ENCODE data around the gene SOHLH2.

The SOHLH2 gene

DNA sequence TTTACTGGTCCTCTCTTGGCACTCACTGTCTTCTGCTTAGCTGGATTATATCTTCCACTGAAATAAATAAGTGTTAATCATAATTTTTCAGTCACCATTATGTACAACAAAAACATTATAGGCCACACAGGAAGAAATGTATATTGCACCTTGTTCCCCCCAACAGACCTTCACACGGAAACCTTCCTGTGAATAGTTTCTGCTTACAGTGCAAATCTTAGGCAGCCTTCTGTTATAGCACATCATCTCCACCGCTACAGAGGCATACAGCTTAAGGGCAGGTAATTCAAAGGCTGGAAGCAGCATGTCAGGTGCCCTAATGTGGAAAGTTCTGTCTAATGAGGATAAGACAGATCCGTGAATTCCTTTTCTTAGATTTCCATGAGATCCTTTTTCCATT lies 16.9 kb upstream of the SOHLH2 start:
- H3K4me1 ChIP-seq = no peaks in the 10 kb centered on the region
- H3K27me3 ChIP-seq = no peaks in the 10 kb centered on the region
- intact Hi-C loops (cut with DNase I; ENCODE audit: low total_unique reads) = no loop called here
- DNase-seq = no peak
- H3K27ac ChIP-seq = no peak overlapping the region
- peaks cover 0 to 12% (median 7%) of the 10 kb centered on the region in 3 donors for H3K9me3 ChIP-seq
- H3K4me3 ChIP-seq = no peak overlapping the region
- H3K36me3 ChIP-seq = no peaks in the 10 kb centered on the region
- TF ChIP-seq, protein P1, sequence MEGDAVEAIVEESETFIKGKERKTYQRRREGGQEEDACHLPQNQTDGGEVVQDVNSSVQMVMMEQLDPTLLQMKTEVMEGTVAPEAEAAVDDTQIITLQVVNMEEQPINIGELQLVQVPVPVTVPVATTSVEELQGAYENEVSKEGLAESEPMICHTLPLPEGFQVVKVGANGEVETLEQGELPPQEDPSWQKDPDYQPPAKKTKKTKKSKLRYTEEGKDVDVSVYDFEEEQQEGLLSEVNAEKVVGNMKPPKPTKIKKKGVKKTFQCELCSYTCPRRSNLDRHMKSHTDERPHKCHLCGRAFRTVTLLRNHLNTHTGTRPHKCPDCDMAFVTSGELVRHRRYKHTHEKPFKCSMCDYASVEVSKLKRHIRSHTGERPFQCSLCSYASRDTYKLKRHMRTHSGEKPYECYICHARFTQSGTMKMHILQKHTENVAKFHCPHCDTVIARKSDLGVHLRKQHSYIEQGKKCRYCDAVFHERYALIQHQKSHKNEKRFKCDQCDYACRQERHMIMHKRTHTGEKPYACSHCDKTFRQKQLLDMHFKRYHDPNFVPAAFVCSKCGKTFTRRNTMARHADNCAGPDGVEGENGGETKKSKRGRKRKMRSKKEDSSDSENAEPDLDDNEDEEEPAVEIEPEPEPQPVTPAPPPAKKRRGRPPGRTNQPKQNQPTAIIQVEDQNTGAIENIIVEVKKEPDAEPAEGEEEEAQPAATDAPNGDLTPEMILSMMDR (IDR thresholded peaks at IDR 0.05) = no peak

DNA sequence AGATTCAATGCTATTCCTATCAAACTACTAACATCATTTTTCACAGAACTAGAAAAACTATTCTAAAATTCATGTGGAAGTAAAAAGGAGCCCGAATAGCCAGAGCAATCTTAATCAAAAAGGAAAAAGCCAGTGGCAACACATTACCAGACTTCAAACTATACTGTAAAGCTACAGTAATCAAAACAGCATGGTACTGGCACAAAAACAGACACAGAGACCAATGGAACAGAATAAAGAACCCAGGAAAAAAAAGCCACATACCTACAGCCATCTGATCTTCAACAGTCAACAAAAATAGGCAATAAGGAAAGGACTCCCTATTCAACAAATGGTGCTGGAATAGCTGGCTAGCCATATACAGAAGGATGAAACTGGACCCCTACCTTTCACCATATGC lies 10.4 kb upstream of the SOHLH2 start:
- Histone ChIP-seq H3K27me3 (no peaks in the 10 kb centered on the region), H3K36me3 (no peaks in the 10 kb centered on the region), H3K4me3 (no peak overlapping the region), H3K4me1 (no peaks in the 10 kb centered on the region), H3K27ac (no peak overlapping the region), H3K9me3 (peaks cover 0 to 16% (median 5%) of the 10 kb centered on the region in 3 donors)
- intact Hi-C loops (cut with DNase I; ENCODE audit: low total_unique reads) = no loop called here
- TF ChIP-seq, protein P1 (IDR thresholded peaks at IDR 0.05) = no peak
- no peak for DNase-seq

DNA sequence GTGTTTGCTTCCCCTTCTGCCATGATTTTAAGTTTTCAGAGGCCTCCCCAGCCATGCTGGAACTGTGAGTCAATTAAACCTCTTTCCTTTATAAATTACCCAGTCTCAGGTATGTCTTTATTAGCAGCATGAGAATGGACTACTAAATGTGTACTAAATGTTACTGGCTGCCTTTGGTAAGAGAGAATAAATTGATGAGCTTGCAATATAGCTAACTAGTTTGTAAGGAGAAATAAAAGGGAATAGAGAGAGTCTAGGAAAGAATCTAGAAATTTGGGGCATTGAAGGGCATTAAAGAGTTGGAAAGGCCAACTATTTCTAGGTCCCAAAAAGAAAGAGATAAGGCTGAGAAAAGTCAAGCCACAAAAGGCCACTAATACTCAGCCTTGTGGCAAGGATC lies 5.5 kb upstream of the SOHLH2 start:
- Histone ChIP-seq H3K27ac (no peak overlapping the region), H3K9me3 (peaks cover 0 to 8% (median 0%) of the 10 kb centered on the region in 3 donors), H3K4me3 (no peak overlapping the region), H3K4me1 (no peaks in the 10 kb centered on the region), H3K27me3 (no peaks in the 10 kb centered on the region), H3K36me3 (no peaks in the 10 kb centered on the region)
- no peak for DNase-seq
- TF ChIP-seq, protein P1 (IDR thresholded peaks at IDR 0.05) = no peak
- intact Hi-C loops (cut with DNase I; ENCODE audit: low total_unique reads) = no loop called here

DNA sequence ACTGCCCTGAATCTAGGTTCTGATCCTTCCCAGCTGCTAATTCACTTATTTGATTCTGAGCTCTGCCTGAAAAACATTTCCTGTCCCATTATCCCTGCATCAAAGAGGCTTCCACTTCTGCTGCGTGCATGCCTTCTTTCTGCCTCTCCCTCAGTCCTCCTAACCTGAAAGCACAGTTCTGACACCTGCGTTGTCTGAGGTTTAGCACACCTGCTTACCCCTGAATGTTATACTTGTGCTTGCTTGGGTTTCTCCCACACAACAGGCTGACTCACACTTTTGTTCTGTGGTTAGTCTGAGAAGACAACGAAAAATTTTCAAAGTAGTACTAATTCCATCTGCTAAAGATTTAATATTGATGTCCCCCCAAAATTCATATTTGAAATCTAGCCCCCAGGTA lies 3.1 kb upstream of the SOHLH2 start:
- Histone ChIP-seq H3K4me1 (no peaks in the 10 kb centered on the region), H3K9me3 (no peaks in the 10 kb centered on the region), H3K27me3 (no peaks in the 10 kb centered on the region), H3K4me3 (no peak overlapping the region), H3K36me3 (no peaks in the 10 kb centered on the region), H3K27ac (no peak overlapping the region)
- no peak for DNase-seq
- intact Hi-C loops (cut with DNase I; ENCODE audit: low total_unique reads) = no loop called here
- TF ChIP-seq, protein P1 (IDR thresholded peaks at IDR 0.05) = no peak

DNA sequence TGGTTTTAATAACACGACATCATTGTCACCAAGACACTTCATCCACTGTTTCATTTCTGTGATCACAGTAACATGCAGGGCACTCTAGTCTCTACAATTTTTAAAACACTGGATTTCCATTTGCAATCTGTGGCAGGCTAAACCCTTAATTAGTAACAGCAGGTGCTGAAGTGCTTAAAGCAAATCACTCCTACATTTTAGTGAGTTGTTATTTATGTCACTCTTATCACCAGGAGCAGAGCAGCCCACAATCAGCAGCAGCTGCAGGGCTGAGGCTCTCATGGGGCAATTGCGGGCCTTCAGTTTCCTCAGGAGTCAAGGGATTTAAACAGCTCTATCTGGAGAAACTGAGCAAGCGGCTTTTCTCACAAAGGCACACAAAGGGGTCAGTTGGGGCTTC lies 1.6 kb downstream of the SOHLH2 start:
- Histone ChIP-seq H3K4me3 (no peak overlapping the region), H3K36me3 (no peaks in the 10 kb centered on the region), H3K9me3 (no peaks in the 10 kb centered on the region), H3K4me1 (no peaks in the 10 kb centered on the region), H3K27ac (no peak overlapping the region), H3K27me3 (peaks cover 0 to 5% of the 10 kb centered on the region in 2 donors)
- intact Hi-C loops (cut with DNase I; ENCODE audit: low total_unique reads) = no loop called here
- TF ChIP-seq, protein P1 (IDR thresholded peaks at IDR 0.05) = no peak
- no peak for DNase-seq

DNA sequence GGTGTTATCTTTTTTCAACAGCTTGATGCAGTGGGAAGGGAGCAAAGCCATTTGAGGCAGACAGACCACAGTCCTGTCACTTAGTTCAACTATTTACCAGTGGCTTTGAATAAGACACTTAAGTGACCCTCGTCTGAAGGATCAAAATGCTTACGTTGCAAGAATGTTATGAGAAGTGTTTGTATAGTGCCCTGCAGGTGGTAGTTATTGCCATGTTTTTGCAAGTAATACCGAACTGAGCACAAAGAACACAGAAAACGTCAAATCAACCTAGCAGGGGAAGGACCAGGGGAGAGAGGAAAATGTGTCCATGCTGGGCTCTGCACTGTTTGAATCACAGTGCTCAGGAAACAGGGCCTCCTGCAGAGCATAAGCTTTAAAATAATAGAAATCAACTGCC lies 2.8 kb downstream of the SOHLH2 start:
- Histone ChIP-seq H3K27me3 (peaks cover 0 to 5% of the 10 kb centered on the region in 2 donors), H3K27ac (no peak overlapping the region), H3K9me3 (no peaks in the 10 kb centered on the region), H3K36me3 (no peaks in the 10 kb centered on the region), H3K4me1 (no peaks in the 10 kb centered on the region), H3K4me3 (no peak overlapping the region)
- TF ChIP-seq, protein P1 (IDR thresholded peaks at IDR 0.05) = no peak
- intact Hi-C loops (cut with DNase I; ENCODE audit: low total_unique reads) = no loop called here
- no peak for DNase-seq
